Panc1 (cell line): ENCODE results near the gene BDP1.

Experiments used
- CTCF ChIP-seq: fragments of 450-650 bp; IDR thresholded peaks from 2 replicates; pipeline ENCODE4 v1.5.1; 2017; ENCODE audit warnings: mild to moderate bottlenecking
- SIN3A ChIP-seq: IDR thresholded peaks from 2 replicates; pipeline ENCODE4 v1.6.1; 2012; ENCODE audit warnings: low read depth, mild to moderate bottlenecking, low read length, moderate library complexity, borderline replicate concordance; ENCODE audit not compliant: insufficient read depth

- TF ChIP-seq CTCF (no peak), SIN3A (no peak)
Measured at GRCh38 chr5:71587766-71588532, 132.5 kb downstream of the BDP1 start.
